G401 (cell line): Measurements from ENCODE around the gene MAPK14. TPM values are rescaled to one million over a fixed set of nuclear protein-coding genes. Genes with fewer than 3 reads are reported as not detected.

Experiments used
- DNase-seq: peaks from one replicate; pipeline ENCODE4 v3.0.0-alpha.2; 2015; ENCODE audit warnings: low spot score
- in situ Hi-C: cut with HindIII; loops from 2 replicates; pipeline ENCODE4 v1.10.0; 2016; ENCODE audit warnings: low sequenced_read_pairs, mixed read lengths
- total RNA-seq: library from RNA; depleted of rRNA; stranded (reverse); fragments of >200 nt; shearing (Covaris generic); gene quantifications from 2 replicates; pipeline ENCODE4 v1.2.3, GENCODE V29; 2014

The MAPK14 gene
- total RNA-seq, 1 experiment from 2014 or later, result 32.9 TPM

GRCh38 chr6:36033935-36034334 is 6.3 kb downstream of the MAPK14 start:
- DNase-seq, result no peak
- in situ Hi-C loops, result no loop called here

- no peak for DNase-seq
- in situ Hi-C loops, result no loop called here
Observed at GRCh38 chr6:36034441-36034840, 6.8 kb downstream of the MAPK14 start.

GRCh38 chr6:36035225-36035624 is 7.6 kb downstream of the MAPK14 start:
- no peak for DNase-seq
- in situ Hi-C loops, result no loop called here

GRCh38 chr6:36038120-36038876 is 10.7 kb downstream of the MAPK14 start:
- DNase-seq, result no peak
- in situ Hi-C loops, result no loop called here

GRCh38 chr6:36039112-36039511 is 11.5 kb downstream of the MAPK14 start:
- in situ Hi-C loops, result no loop called here
- DNase-seq, result no peak

GRCh38 chr6:36040958-36041357 is 13.3 kb downstream of the MAPK14 start:
- in situ Hi-C loops, result no loop called here
- no peak for DNase-seq

GRCh38 chr6:36042618-36043260 is 15.1 kb downstream of the MAPK14 start:
- in situ Hi-C loops, result no loop called here
- no peak for DNase-seq

GRCh38 chr6:36049582-36049981 is 22.0 kb downstream of the MAPK14 start:
- DNase-seq, result no peak
- in situ Hi-C loops, result no loop called here

- in situ Hi-C loops, result no loop called here
- no peak for DNase-seq
Observed at GRCh38 chr6:36050305-36050704, 22.7 kb downstream of the MAPK14 start.

- DNase-seq, result no peak
- in situ Hi-C loops, result no loop called here
Observed at GRCh38 chr6:36050947-36051710, 23.5 kb downstream of the MAPK14 start.

GRCh38 chr6:36052097-36052496 is 24.5 kb downstream of the MAPK14 start:
- in situ Hi-C loops, result no loop called here

GRCh38 chr6:36053878-36054277 is 26.3 kb downstream of the MAPK14 start:
- in situ Hi-C loops, result no loop called here
- DNase-seq, result no peak

More at GRCh38 chr6:36052097-36052496, 24.5 kb downstream of the MAPK14 start:
- DNase-seq, result no peak

GRCh38 chr6:36054415-36054814 is 26.8 kb downstream of the MAPK14 start:
- in situ Hi-C loops, result no loop called here
- DNase-seq, result no peak

- in situ Hi-C loops, result no loop called here
- no peak for DNase-seq
Observed at GRCh38 chr6:36054956-36055355, 27.3 kb downstream of the MAPK14 start.

- in situ Hi-C loops, result no loop called here
- DNase-seq, result no peak
Observed at GRCh38 chr6:36056178-36056577, 28.6 kb downstream of the MAPK14 start.

GRCh38 chr6:36061236-36061635 is 33.6 kb downstream of the MAPK14 start:
- in situ Hi-C loops, result no loop called here

GRCh38 chr6:36062247-36062646 is 34.6 kb downstream of the MAPK14 start:
- in situ Hi-C loops, result no loop called here
- DNase-seq, result no peak

More at GRCh38 chr6:36061236-36061635, 33.6 kb downstream of the MAPK14 start:
- no peak for DNase-seq

- DNase-seq, result no peak
- in situ Hi-C loops, result no loop called here
Observed at GRCh38 chr6:36063318-36064060, 35.9 kb downstream of the MAPK14 start.

GRCh38 chr6:36064770-36065396 is 37.3 kb downstream of the MAPK14 start:
- no peak for DNase-seq
- in situ Hi-C loops, result no loop called here
